Motor neuron (in vitro differentiated cells): ENCODE data around the gene FAF1. TPM values are rescaled to one million over a fixed set of nuclear protein-coding genes. Genes with fewer than 3 reads are reported as not detected.
"Not testable (repeated sequence)": the region's sequence is repeated elsewhere in the genome, so short reads cannot be mapped to it uniquely, and the experiment has no call there.

Experiments used
- ATAC-seq, 8 experiments: fragments of 200-7000 bp; cut with Tn5 transposase; replicated peaks in 6 of 8; 2 replicates each; pipeline ENCODE4 v1.8.0; 2021; ENCODE audit warnings: mild to moderate bottlenecking in 8 of 8, moderate library complexity in 8 of 8
- H3K27ac ChIP-seq, 2 donors: fragments of 250-450 bp; sonication (Bioruptor Pico); 2 replicates each; pipeline ENCODE4 v1.9.0; 2021; ENCODE audit warnings: antibody characterized with exemption in 2 of 2, mild to moderate bottlenecking in 2 of 2, moderate library complexity in 1 of 2
- H3K4me1 ChIP-seq, 2 donors: fragments of 250-450 bp; sonication (Bioruptor Pico); replicated peaks in 1 of 2; 2 replicates each; pipeline ENCODE4 v1.6.1; 2021; ENCODE audit warnings: antibody characterized with exemption in 2 of 2, mild to moderate bottlenecking in 2 of 2, moderate library complexity in 1 of 2
- H3K4me3 ChIP-seq, 5 donors: fragments of 250-450 bp; sonication (Bioruptor Pico); 2 replicates each; pipeline ENCODE4 v1.9.0; 2021; ENCODE audit warnings: antibody characterized with exemption in 5 of 5, mild to moderate bottlenecking in 5 of 5, moderate library complexity in 4 of 5
- WGBS, 10 experiments: fragments of 450-650 bp; shearing (Covaris generic); methylation state at CpG; one replicate each; pipeline ENCODE4 v1.0.0; 2022; 5-methylcytosine and 5-hydroxymethylcytosine counted together
- in situ Hi-C, 9 experiments: fragments of 400-800 bp; cut with MboI; loops; one replicate each; pipeline ENCODE4 v1.15.0; 2021; ENCODE audit warnings: low sequenced_read_pairs in 9 of 9, low pct_unique_long_range_greater_than_20kb in 2 of 9; ENCODE audit not compliant: unreplicated experiment in 9 of 9
- total RNA-seq, 8 experiments: library from RNA; unstranded; fragments of 300-600 nt; gene quantifications; 2 replicates each; pipeline versions ENCODE4 v1.2.3 to v1.2.4, GENCODE V29; 2022

FAF1 gene
- total RNA-seq, 8 experiments from 2014 or later = 26.3 to 79.4 (median 52.0) TPM

- in situ Hi-C loops = loop anchor here in 1 of 9 experiments (25.0 kb wide), 1 partner anchor 252 kb away; no protein-coding TSS in a partner anchor
- Histone ChIP-seq H3K4me3 (no peak overlapping the region), H3K4me1 (no peaks in the 10 kb centered on the region), H3K27ac (no peak overlapping the region)
- ATAC-seq = no peak
Measured at GRCh38 chr1:50934838-50935237, 25.2 kb downstream of the FAF1 start.

- ATAC-seq, H3K4me3 ChIP-seq, H3K27ac ChIP-seq, H3K4me1 ChIP-seq: not testable (repeated sequence)
- in situ Hi-C loops = loop anchor here in 1 of 9 experiments (25.0 kb wide), 1 partner anchor 254 kb away; no protein-coding TSS in a partner anchor
- WGBS, 10 experiments = 83 to 100% (median 97%) methylated on average over 1 to 3 of the region's 3 CpGs
Measured at GRCh38 chr1:50933770-50934169, 26.3 kb downstream of the FAF1 start.

- ATAC-seq, H3K4me3 ChIP-seq, H3K27ac ChIP-seq, H3K4me1 ChIP-seq: not testable (repeated sequence)
- WGBS, 10 experiments = 80 to 100% (median 89%) methylated on average over 1 to 3 of the region's 4 CpGs; no CpG with 5 or more reads in 2 of the 10 experiments
- in situ Hi-C loops = loop anchor here in 1 of 9 experiments (25.0 kb wide), 1 partner anchor 255 kb away; no protein-coding TSS in a partner anchor
Measured at GRCh38 chr1:50932043-50932442, 28.0 kb downstream of the FAF1 start.

- no peak overlapping the region for H3K4me3 ChIP-seq
- H3K4me1 ChIP-seq = no peaks in the 10 kb centered on the region
- WGBS, 10 experiments = 65 to 100% (median 92%) methylated on average over 1 to 6 of the region's 6 CpGs
- in situ Hi-C loops = loop anchor here in 1 of 9 experiments (25.0 kb wide), 1 partner anchor 256 kb away; no protein-coding TSS in a partner anchor
- no peak for ATAC-seq
- no peak overlapping the region for H3K27ac ChIP-seq
Measured at GRCh38 chr1:50930965-50931737, 28.9 kb downstream of the FAF1 start.

GRCh38 chr1:50930193-50930592 is 29.9 kb downstream of the FAF1 start:
- ATAC-seq = no peak
- Histone ChIP-seq H3K27ac (no peak overlapping the region), H3K4me3 (no peak overlapping the region), H3K4me1 (no peaks in the 10 kb centered on the region)
- in situ Hi-C loops = loop anchor here in 1 of 9 experiments (25.0 kb wide), 1 partner anchor 257 kb away; no protein-coding TSS in a partner anchor

GRCh38 chr1:50929376-50929958 is 30.6 kb downstream of the FAF1 start:
- Histone ChIP-seq H3K4me1 (no peaks in the 10 kb centered on the region), H3K27ac (no peak overlapping the region), H3K4me3 (no peak overlapping the region)
- in situ Hi-C loops = loop anchor here in 1 of 9 experiments (25.0 kb wide), 1 partner anchor 258 kb away; no protein-coding TSS in a partner anchor
- ATAC-seq = peak in 1 of 8 experiments; percentile 22
- WGBS, 10 experiments = 0 to 77% (median 46%) methylated on average over 2 of the region's 2 CpGs; no CpG with 5 or more reads in 2 of the 10 experiments

GRCh38 chr1:50923564-50923963 is 36.5 kb downstream of the FAF1 start:
- no peak for ATAC-seq
- in situ Hi-C loops = loop anchor here in 1 of 9 experiments (25.0 kb wide), 1 partner anchor 136 kb away; no protein-coding TSS in a partner anchor
- WGBS, 10 experiments = 80 to 100% (median 96%) methylated on average over 1 of the region's 1 CpG

GRCh38 chr1:50921029-50921428 is 39.0 kb downstream of the FAF1 start:
- 93 to 100% (median 100%) methylated on average over 1 to 4 of the region's 4 CpGs; no CpG with 5 or more reads in 5 of the 10 experiments for WGBS, 10 experiments
- no peak overlapping the region for H3K27ac ChIP-seq
- no peaks in the 10 kb centered on the region for H3K4me1 ChIP-seq
- no peak overlapping the region for H3K4me3 ChIP-seq
- in situ Hi-C loops = loop anchor here in 1 of 9 experiments (25.0 kb wide), 1 partner anchor 134 kb away; no protein-coding TSS in a partner anchor
- ATAC-seq = no peak

More at GRCh38 chr1:50923564-50923963, 36.5 kb downstream of the FAF1 start:
- H3K4me1 ChIP-seq = no peaks in the 10 kb centered on the region
- no peak overlapping the region for H3K27ac ChIP-seq
- no peak overlapping the region for H3K4me3 ChIP-seq

- WGBS, 10 experiments = 50 to 100% (median 100%) methylated on average over 1 of the region's 1 CpG; no CpG with 5 or more reads in 3 of the 10 experiments
- no peak for ATAC-seq
- Histone ChIP-seq H3K4me3 (no peak overlapping the region), H3K4me1 (no peaks in the 10 kb centered on the region), H3K27ac (no peak overlapping the region)
- in situ Hi-C loops = loop anchor here in 1 of 9 experiments (25.0 kb wide), 1 partner anchor 133 kb away; no protein-coding TSS in a partner anchor
Measured at GRCh38 chr1:50920409-50920808, 39.7 kb downstream of the FAF1 start.

- in situ Hi-C loops = loop anchor here in 1 of 9 experiments (25.0 kb wide), 1 partner anchor 130 kb away; no protein-coding TSS in a partner anchor
- WGBS, 10 experiments = 72 to 100% (median 92%) methylated on average over 2 to 4 of the region's 4 CpGs
Measured at GRCh38 chr1:50917138-50918137, 42.6 kb downstream of the FAF1 start.

GRCh38 chr1:50915621-50916020 is 44.4 kb downstream of the FAF1 start:
- in situ Hi-C loops = loop anchor here in 1 of 9 experiments (25.0 kb wide), 1 partner anchor 128 kb away; no protein-coding TSS in a partner anchor
- 88 to 100% (median 96%) methylated on average over 1 to 2 of the region's 2 CpGs; no CpG with 5 or more reads in 1 of the 10 experiments for WGBS, 10 experiments
- H3K4me3 ChIP-seq = no peak overlapping the region
- H3K4me1 ChIP-seq = no peaks in the 10 kb centered on the region
- H3K27ac ChIP-seq = no peak overlapping the region
- ATAC-seq = no peak

More at GRCh38 chr1:50917138-50918137, 42.6 kb downstream of the FAF1 start:
- Histone ChIP-seq H3K4me3 (no peak overlapping the region), H3K27ac (no peak overlapping the region), H3K4me1 (no peaks in the 10 kb centered on the region)
- no peak for ATAC-seq

- WGBS, 10 experiments = 83 to 100% (median 91%) methylated on average over 1 of the region's 1 CpG
- no peak for ATAC-seq
- in situ Hi-C loops = loop anchor here in 1 of 9 experiments (25.0 kb wide), 1 partner anchor 127 kb away; no protein-coding TSS in a partner anchor
Measured at GRCh38 chr1:50913954-50914353, 46.1 kb downstream of the FAF1 start.

More at GRCh38 chr1:50913954-50914353, 46.1 kb downstream of the FAF1 start:
- H3K4me3 ChIP-seq = no peak overlapping the region
- H3K27ac ChIP-seq = no peak overlapping the region
- no peaks in the 10 kb centered on the region for H3K4me1 ChIP-seq
